Measurements from ENCODE around the gene IL26. TPM values are rescaled to one million over a fixed set of nuclear protein-coding genes. Genes with fewer than 3 reads are reported as not detected.

Gene IL26
- total and polyA plus RNA-seq, 7 donors = not detected

GRCh38 chr12:68163560-68164081, 62.0 kb downstream of the IL26 start:
- no peak for DNase-seq
- no peaks in the 10 kb centered on the region for H3K36me3 ChIP-seq (ENCODE audit: insufficient read depth in 1 of 2, low read depth in 1 of 2)
- intact Hi-C loops (cut with DNase I) = no loop called here
- H3K27me3 ChIP-seq (ENCODE audit: insufficient read depth in 3 of 3, low read length in 2 of 3) = no peaks in the 10 kb centered on the region
- no peak for ATAC-seq
- TF ChIP-seq CTCF (IDR thresholded peaks at IDR 0.05) = no peak
- no peak overlapping the region for H3K27ac ChIP-seq
- 79 to 86% (median 81%) methylated on average over 4 of the region's 4 CpGs for WGBS, 3 donors
- no peaks in the 10 kb centered on the region for H3K4me1 ChIP-seq
- no peaks in the 10 kb centered on the region for H3K9me3 ChIP-seq
- H3K4me3 ChIP-seq = no peak overlapping the region

DNA sequence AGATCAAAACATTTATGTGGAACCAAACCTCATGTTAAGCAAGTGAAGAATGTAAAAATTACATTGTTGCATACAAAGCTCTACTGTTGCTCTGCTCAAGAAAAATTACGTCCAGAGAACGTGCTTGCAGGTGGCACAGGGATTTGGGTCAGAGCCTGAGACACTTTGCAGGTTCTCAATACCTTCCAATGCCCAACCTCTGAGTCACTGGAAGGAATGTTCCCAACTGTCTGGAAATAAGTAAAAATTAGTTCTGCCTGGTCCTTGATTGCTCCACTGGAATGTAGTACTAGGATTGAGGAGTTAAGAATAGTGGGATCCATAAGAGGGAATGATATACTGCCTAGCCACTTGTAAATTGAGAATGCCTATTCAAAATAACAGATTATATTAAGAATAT, 63.2 kb downstream of the IL26 start:
- WGBS, 3 donors = 41 to 80% (median 51%) methylated on average over 2 of the region's 2 CpGs
- Histone ChIP-seq H3K4me3 (no peak overlapping the region), H3K27ac (no peak overlapping the region), H3K36me3 (ENCODE audit: insufficient read depth in 1 of 2, low read depth in 1 of 2) (no peaks in the 10 kb centered on the region), H3K27me3 (ENCODE audit: insufficient read depth in 3 of 3, low read length in 2 of 3) (no peaks in the 10 kb centered on the region), H3K4me1 (no peaks in the 10 kb centered on the region), H3K9me3 (no peaks in the 10 kb centered on the region)
- TF ChIP-seq CTCF (IDR thresholded peaks at IDR 0.05) = no peak
- no peak for ATAC-seq
- intact Hi-C loops (cut with DNase I) = no loop called here
- no peak for DNase-seq

DNA sequence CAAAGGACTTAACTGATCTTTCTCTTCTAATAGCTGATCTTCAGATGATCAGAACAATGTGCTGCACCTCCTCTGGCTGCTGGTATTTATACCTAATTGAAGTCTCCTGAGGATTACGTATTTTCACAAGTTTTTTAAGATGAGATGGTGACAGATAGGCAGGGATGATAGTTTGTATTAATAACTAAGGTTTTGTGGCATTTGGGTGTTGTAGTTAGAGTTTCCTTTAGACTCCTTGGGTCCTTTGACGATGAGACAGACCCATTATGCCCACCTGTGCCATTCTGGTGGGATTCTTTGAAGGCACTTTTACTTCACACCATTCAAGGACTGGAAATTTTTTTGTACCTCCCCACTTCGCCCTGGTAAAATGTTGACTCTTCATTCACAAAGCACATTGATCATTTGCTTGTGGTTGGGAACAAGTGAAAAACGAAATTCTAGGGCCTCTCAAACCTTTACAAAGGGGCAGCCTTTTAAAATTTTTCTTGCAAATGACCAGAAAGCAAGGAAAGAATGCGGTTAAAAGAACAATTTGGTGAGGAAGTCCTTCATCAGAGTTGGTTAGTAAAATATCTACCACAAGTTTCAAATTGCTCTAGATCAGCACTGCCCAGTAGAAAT, 65.8 kb downstream of the IL26 start, which contains the start of gene IFNG:
TSS of gene IFNG (minus strand) at position 60 of the 624 bp plus-strand sequence. CDS start 125 bp downstream, outside the sequence.
- intact Hi-C loops (cut with DNase I) = loop anchor here (5.0 kb wide), 2 partner anchors 42 to 122 kb away; no protein-coding TSS in a partner anchor
- 78 to 85% (median 83%) methylated on average over 5 of the region's 5 CpGs for WGBS, 3 donors
- H3K27me3 ChIP-seq (ENCODE audit: insufficient read depth in 3 of 3, low read length in 2 of 3) = no peaks in the 10 kb centered on the region

GRCh38 chr12:68158432-68158831, 67.2 kb downstream of the IL26 start:
- Histone ChIP-seq H3K36me3 (ENCODE audit: insufficient read depth in 1 of 2, low read depth in 1 of 2) (no peaks in the 10 kb centered on the region), H3K27me3 (ENCODE audit: insufficient read depth in 3 of 3, low read length in 2 of 3) (no peaks in the 10 kb centered on the region), H3K4me1 (no peaks in the 10 kb centered on the region), H3K4me3 (no peak overlapping the region), H3K27ac (no peak overlapping the region), H3K9me3 (no peaks in the 10 kb centered on the region)
- no peak for DNase-seq
- ATAC-seq = peak in 3 of 4 donors; percentile 52 to 86 (median 77)
- peak; percentile 49 for TF ChIP-seq CTCF (IDR thresholded peaks at IDR 0.05)
- 47 to 56% (median 49%) methylated on average over 2 of the region's 2 CpGs for WGBS, 3 donors
- intact Hi-C loops (cut with DNase I) = loop anchor here (5.0 kb wide), 2 partner anchors 41 to 121 kb away; no protein-coding TSS in a partner anchor

More for the DNA sequence above, 65.8 kb downstream of the IL26 start, which contains the start of gene IFNG:
- no peak within 1 kb of the TSS for H3K4me3 ChIP-seq
- DNase-seq = no peak
- ATAC-seq = no peak
- H3K27ac ChIP-seq = no peak within 1 kb of the TSS
- no peaks in the 10 kb centered on the region for H3K4me1 ChIP-seq
- no peaks in the 10 kb centered on the region for H3K9me3 ChIP-seq
- H3K36me3 ChIP-seq (ENCODE audit: insufficient read depth in 1 of 2, low read depth in 1 of 2) = no peaks in the 10 kb centered on the region
- TF ChIP-seq CTCF (IDR thresholded peaks at IDR 0.05) = no peak
